Measurements from ENCODE around the gene CFAP141. TPM values are rescaled to one million over a fixed set of nuclear protein-coding genes. Genes with fewer than 3 reads are reported as not detected.

Gene CFAP141
- total RNA-seq (not detected), polyA plus RNA-seq (not detected)

GRCh38 chr1:154206196-154206595, at the start of gene CFAP141:
CFAP141 (minus strand) TSS chr1:154206333; CDS start chr1:154206307, 26 bp downstream.
- ChIA-PET POLR2A (no interaction called here), CTCF (no interaction called here)
- H3K36me3 ChIP-seq (ENCODE audit: insufficient read depth, low read length), result peaks cover 32% of the 10 kb centered on the region
- Mint-ChIP-seq H3K9me3 (no peaks in the 10 kb centered on the region), H3K27ac (peak within 1 kb of the TSS; percentile 24 to 84 (median 66)), H3K4me1 (peaks cover 0 to 6% (median 4%) of the 10 kb centered on the region in 3 donors), H3K36me3 (peaks cover 0 to 49% (median 6%) of the 10 kb centered on the region in 3 donors), H3K27me3 (no peaks in the 10 kb centered on the region), H3K4me3 (no peak within 1 kb of the TSS)
- no peak within 1 kb of the TSS for H3K4me3 ChIP-seq (ENCODE audit: low read length)
- H3K9me3 ChIP-seq (ENCODE audit: low read length), result no peaks in the 10 kb centered on the region
- no peaks in the 10 kb centered on the region for H3K4me1 ChIP-seq (ENCODE audit: insufficient read depth, low read length)
- peak in 1 of 5 donors; percentile 11 for DNase-seq
- H3K27me3 ChIP-seq (ENCODE audit: insufficient read depth, low read length, poor library complexity, severe bottlenecking), result no peaks in the 10 kb centered on the region
- no peak within 1 kb of the TSS for H3K27ac ChIP-seq (ENCODE audit: low read depth, low read length)

- Histone ChIP-seq H3K27ac (ENCODE audit: low read depth, low read length) (no peak overlapping the region), H3K9me3 (ENCODE audit: low read length) (no peaks in the 10 kb centered on the region), H3K36me3 (ENCODE audit: insufficient read depth, low read length) (peaks cover 78% of the 10 kb centered on the region), H3K4me1 (ENCODE audit: insufficient read depth, low read length) (no peaks in the 10 kb centered on the region), H3K4me3 (ENCODE audit: low read length) (no peak overlapping the region), H3K27me3 (ENCODE audit: insufficient read depth, low read length, poor library complexity, severe bottlenecking) (no peaks in the 10 kb centered on the region)
- POLR2A ChIA-PET, result no interaction called here
- DNase-seq, result no peak
- CTCF ChIA-PET, result no interaction called here
- Mint-ChIP-seq H3K4me1 (no peaks in the 10 kb centered on the region), H3K9me3 (no peaks in the 10 kb centered on the region), H3K27ac (peak overlapping the region in 1 of 8 donors; percentile 33), H3K36me3 (peaks cover 4 to 93% (median 36%) of the 10 kb centered on the region in 3 donors), H3K4me3 (no peak overlapping the region), H3K27me3 (no peaks in the 10 kb centered on the region)
These were observed 47.5 kb upstream of the CFAP141 start for GRCh38 chr1:154253671-154254070.

DNA sequence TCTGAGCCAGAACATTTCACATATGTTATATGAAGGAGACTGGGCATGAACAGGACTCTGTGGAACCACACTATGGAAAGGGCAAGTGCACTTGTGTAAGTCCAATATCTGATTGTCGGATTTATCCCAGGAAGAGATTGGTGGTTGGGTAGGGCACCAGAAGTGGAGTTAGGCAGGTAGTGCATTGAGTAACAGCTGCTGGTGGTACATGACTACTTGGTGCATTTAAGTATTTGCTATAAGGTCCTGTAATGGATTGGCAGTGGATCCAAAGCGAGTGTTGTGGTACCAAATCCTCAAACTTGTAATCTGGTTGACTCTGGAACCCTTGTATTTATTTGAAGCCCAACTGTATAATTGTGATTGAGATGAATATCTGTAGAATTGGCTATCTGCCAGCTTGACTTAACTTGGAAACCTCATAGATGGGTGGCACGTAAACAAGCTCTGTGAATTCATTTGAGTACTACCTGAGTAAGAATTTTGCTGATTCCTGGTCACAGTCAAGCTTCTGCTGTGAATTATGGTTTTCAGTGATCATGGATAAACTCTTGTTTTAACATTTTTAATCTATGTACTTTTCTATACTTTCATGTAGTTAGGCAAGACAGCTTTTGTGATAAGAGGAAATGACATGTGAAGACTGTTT, 35.7 kb upstream of the CFAP141 start:
- Mint-ChIP-seq H3K4me1 (peaks cover 25 to 48% (median 45%) of the 10 kb centered on the region in 3 donors), H3K36me3 (peaks cover 7 to 91% (median 28%) of the 10 kb centered on the region in 3 donors), H3K9me3 (no peaks in the 10 kb centered on the region), H3K27ac (peak overlapping the region in 7 of 8 donors; percentile 43 to 92 (median 69)), H3K27me3 (no peaks in the 10 kb centered on the region), H3K4me3 (no peak overlapping the region)
- DNase-seq, result peak in 1 of 5 donors; percentile 4
- H3K9me3 ChIP-seq (ENCODE audit: low read length), result no peaks in the 10 kb centered on the region
- H3K4me3 ChIP-seq (ENCODE audit: low read length), result no peak overlapping the region
- H3K36me3 ChIP-seq (ENCODE audit: insufficient read depth, low read length), result peaks cover 71% of the 10 kb centered on the region
- H3K4me1 ChIP-seq (ENCODE audit: insufficient read depth, low read length), result peaks cover 11% of the 10 kb centered on the region
- H3K27ac ChIP-seq (ENCODE audit: low read depth, low read length), result no peak overlapping the region
- ChIA-PET POLR2A (no interaction called here), CTCF (no interaction called here)
- H3K27me3 ChIP-seq (ENCODE audit: insufficient read depth, low read length, poor library complexity, severe bottlenecking), result no peaks in the 10 kb centered on the region

DNA sequence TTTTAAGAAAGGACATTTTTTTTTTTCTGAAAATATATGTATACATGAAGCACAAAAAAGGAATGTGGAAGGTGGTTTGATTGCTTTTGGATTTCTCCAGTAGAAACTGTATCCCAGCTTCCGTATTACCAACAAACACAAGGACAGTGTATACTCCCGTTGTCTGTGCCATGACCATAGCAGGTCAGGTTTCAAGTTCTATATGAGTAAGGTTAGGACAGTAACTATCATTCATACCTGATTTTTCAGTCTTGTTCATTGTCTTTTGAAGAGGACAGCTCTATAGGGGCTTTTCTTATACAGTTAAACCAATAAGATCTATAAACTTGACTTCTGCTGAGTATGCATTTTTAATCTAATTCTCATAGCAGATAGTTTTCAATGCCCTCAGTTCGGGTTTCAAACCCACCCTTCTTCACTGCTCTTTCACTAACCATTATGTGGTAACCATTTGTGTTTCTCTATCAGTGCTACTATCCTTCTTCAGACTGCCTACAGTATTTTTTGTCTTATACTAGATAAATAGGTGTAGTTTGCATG, 34.2 kb upstream of the CFAP141 start:
- Histone ChIP-seq H3K4me1 (ENCODE audit: insufficient read depth, low read length) (peaks cover 11% of the 10 kb centered on the region), H3K9me3 (ENCODE audit: low read length) (no peaks in the 10 kb centered on the region), H3K27ac (ENCODE audit: low read depth, low read length) (no peak overlapping the region), H3K4me3 (ENCODE audit: low read length) (no peak overlapping the region), H3K36me3 (ENCODE audit: insufficient read depth, low read length) (peaks cover 72% of the 10 kb centered on the region), H3K27me3 (ENCODE audit: insufficient read depth, low read length, poor library complexity, severe bottlenecking) (no peaks in the 10 kb centered on the region)
- no peak overlapping the region for H3K4me3 Mint-ChIP-seq
- peaks cover 7 to 92% (median 34%) of the 10 kb centered on the region in 3 donors for H3K36me3 Mint-ChIP-seq
- POLR2A ChIA-PET, result interaction anchor here (0.6 kb wide), 1 partner anchor 22 kb away, joined by 8 read pairs; no protein-coding TSS in a partner anchor
- no peaks in the 10 kb centered on the region for H3K27me3 Mint-ChIP-seq
- peak overlapping the region; percentile 2 to 87 (median 35) for H3K27ac Mint-ChIP-seq
- DNase-seq, result no peak
- CTCF ChIA-PET, result interaction anchor here (0.7 kb wide), 1 partner anchor 10 kb away, joined by 3 read pairs; no protein-coding TSS in a partner anchor
- no peaks in the 10 kb centered on the region for H3K9me3 Mint-ChIP-seq
- H3K4me1 Mint-ChIP-seq, result peaks cover 27 to 54% (median 51%) of the 10 kb centered on the region in 3 donors

DNA sequence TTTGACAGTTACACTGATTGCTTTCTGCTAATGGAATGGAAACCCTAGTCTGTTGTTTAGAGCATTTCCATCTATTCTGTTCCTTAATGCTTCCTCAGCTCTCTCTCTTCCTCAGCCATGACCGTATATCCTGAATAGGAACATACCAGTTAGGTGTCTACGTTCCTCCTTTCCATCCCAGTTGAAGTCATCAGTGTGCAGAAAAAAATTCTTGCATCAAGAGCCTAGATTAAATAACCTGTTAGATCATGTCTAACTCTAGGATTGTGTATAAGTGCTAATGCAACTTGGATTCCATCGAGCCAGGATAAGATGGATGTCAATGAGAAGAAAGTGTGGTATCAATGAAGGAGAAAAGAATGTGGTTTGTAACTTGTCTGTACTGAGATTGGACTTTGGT, 33.4 kb upstream of the CFAP141 start:
- no peak overlapping the region for H3K27ac ChIP-seq (ENCODE audit: low read depth, low read length)
- no peak for DNase-seq
- H3K36me3 Mint-ChIP-seq, result peaks cover 7 to 91% (median 35%) of the 10 kb centered on the region in 3 donors
- peaks cover 72% of the 10 kb centered on the region for H3K36me3 ChIP-seq (ENCODE audit: insufficient read depth, low read length)
- no peaks in the 10 kb centered on the region for H3K9me3 ChIP-seq (ENCODE audit: low read length)
- ChIA-PET POLR2A (no interaction called here), CTCF (no interaction called here)
- H3K4me1 ChIP-seq (ENCODE audit: insufficient read depth, low read length), result peaks cover 11% of the 10 kb centered on the region
- H3K27me3 Mint-ChIP-seq, result no peaks in the 10 kb centered on the region
- no peak overlapping the region for H3K4me3 Mint-ChIP-seq
- H3K4me1 Mint-ChIP-seq, result peaks cover 29 to 54% (median 51%) of the 10 kb centered on the region in 3 donors
- no peak overlapping the region for H3K4me3 ChIP-seq (ENCODE audit: low read length)
- no peaks in the 10 kb centered on the region for H3K27me3 ChIP-seq (ENCODE audit: insufficient read depth, low read length, poor library complexity, severe bottlenecking)
- no peaks in the 10 kb centered on the region for H3K9me3 Mint-ChIP-seq
- peak overlapping the region in 6 of 8 donors; percentile 3 to 64 (median 52) for H3K27ac Mint-ChIP-seq

DNA sequence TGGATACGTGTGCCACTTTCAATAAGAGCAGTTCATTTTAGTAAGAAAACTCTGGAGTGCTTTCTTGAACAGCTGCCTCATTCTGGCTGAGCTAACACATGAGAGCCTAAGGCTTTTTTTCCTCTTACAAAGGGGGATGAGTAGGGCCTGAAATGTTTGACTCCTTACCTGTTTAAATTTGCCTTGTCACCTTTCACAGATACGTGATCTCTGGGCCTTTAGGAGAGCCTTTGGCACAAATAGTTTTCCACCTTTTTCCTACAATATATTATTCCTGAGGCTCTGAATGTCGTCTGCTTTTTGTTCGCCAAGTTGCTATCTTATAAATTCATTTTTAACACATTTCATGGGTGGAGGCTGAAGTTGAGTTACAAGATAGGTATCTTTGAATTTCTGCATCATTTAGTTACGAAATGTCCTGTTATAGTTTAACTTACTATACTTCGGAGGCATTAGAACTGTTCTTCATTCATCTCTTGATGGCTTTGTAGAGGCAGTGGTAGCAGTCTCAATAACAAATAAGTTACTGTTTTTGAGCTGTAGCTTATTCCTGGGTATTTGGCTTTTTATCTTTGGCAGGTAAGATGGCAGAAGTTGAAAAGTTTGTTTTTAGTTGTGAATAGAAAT, 31.9 kb upstream of the CFAP141 start:
- H3K36me3 ChIP-seq (ENCODE audit: insufficient read depth, low read length), result peaks cover 58% of the 10 kb centered on the region
- no peaks in the 10 kb centered on the region for H3K27me3 ChIP-seq (ENCODE audit: insufficient read depth, low read length, poor library complexity, severe bottlenecking)
- no peak for DNase-seq
- H3K9me3 ChIP-seq (ENCODE audit: low read length), result no peaks in the 10 kb centered on the region
- H3K4me3 Mint-ChIP-seq, result no peak overlapping the region
- H3K4me1 Mint-ChIP-seq, result peaks cover 29 to 54% (median 51%) of the 10 kb centered on the region in 3 donors
- H3K4me3 ChIP-seq (ENCODE audit: low read length), result no peak overlapping the region
- no peaks in the 10 kb centered on the region for H3K27me3 Mint-ChIP-seq
- POLR2A ChIA-PET, result no interaction called here
- CTCF ChIA-PET, result no interaction called here
- peaks cover 3 to 89% (median 37%) of the 10 kb centered on the region in 3 donors for H3K36me3 Mint-ChIP-seq
- H3K27ac ChIP-seq (ENCODE audit: low read depth, low read length), result no peak overlapping the region
- H3K4me1 ChIP-seq (ENCODE audit: insufficient read depth, low read length), result peaks cover 11% of the 10 kb centered on the region
- H3K27ac Mint-ChIP-seq, result peak overlapping the region in 2 of 8 donors; percentile 48 to 74
- no peaks in the 10 kb centered on the region for H3K9me3 Mint-ChIP-seq

- H3K36me3 ChIP-seq (ENCODE audit: insufficient read depth, low read length), result peaks cover 53% of the 10 kb centered on the region
- H3K27ac ChIP-seq (ENCODE audit: low read depth, low read length), result no peak overlapping the region
- no peaks in the 10 kb centered on the region for H3K27me3 ChIP-seq (ENCODE audit: insufficient read depth, low read length, poor library complexity, severe bottlenecking)
- Mint-ChIP-seq H3K36me3 (peaks cover 3 to 87% (median 37%) of the 10 kb centered on the region in 3 donors), H3K4me1 (peaks cover 29 to 53% (median 47%) of the 10 kb centered on the region in 3 donors), H3K27me3 (no peaks in the 10 kb centered on the region), H3K9me3 (no peaks in the 10 kb centered on the region), H3K27ac (no peak overlapping the region), H3K4me3 (no peak overlapping the region)
- ChIA-PET POLR2A (no interaction called here), CTCF (no interaction called here)
- no peak overlapping the region for H3K4me3 ChIP-seq (ENCODE audit: low read length)
- DNase-seq, result no peak
- H3K4me1 ChIP-seq (ENCODE audit: insufficient read depth, low read length), result peaks cover 11% of the 10 kb centered on the region
- H3K9me3 ChIP-seq (ENCODE audit: low read length), result no peaks in the 10 kb centered on the region
These were observed 31.3 kb upstream of the CFAP141 start for GRCh38 chr1:154237435-154237834.

DNA sequence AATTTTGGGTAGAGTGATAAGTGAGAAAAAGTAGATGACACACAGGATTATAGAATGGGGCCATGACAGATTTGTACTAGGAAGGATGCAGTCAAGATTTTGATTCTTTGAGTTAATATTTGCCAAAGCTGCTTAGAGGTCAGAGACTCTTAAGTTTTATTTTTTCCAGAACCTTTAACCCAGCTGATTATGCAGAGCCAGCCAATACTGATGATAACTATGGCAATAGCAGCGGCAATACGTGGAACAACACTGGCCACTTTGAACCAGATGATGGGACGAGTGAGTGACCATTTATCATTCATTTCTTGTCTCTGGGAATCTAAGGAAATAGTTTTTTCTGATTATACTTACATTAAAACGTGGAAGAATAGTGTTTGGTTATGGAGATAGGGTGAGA, 30.7 kb upstream of the CFAP141 start:
- Histone ChIP-seq H3K36me3 (ENCODE audit: insufficient read depth, low read length) (peaks cover 50% of the 10 kb centered on the region), H3K27ac (ENCODE audit: low read depth, low read length) (no peak overlapping the region), H3K4me1 (ENCODE audit: insufficient read depth, low read length) (peaks cover 6% of the 10 kb centered on the region), H3K9me3 (ENCODE audit: low read length) (no peaks in the 10 kb centered on the region), H3K27me3 (ENCODE audit: insufficient read depth, low read length, poor library complexity, severe bottlenecking) (no peaks in the 10 kb centered on the region), H3K4me3 (ENCODE audit: low read length) (no peak overlapping the region)
- Mint-ChIP-seq H3K9me3 (no peaks in the 10 kb centered on the region), H3K4me1 (peaks cover 24 to 47% (median 41%) of the 10 kb centered on the region in 3 donors), H3K27me3 (no peaks in the 10 kb centered on the region), H3K4me3 (no peak overlapping the region), H3K36me3 (peaks cover 3 to 87% (median 34%) of the 10 kb centered on the region in 3 donors), H3K27ac (peak overlapping the region in 2 of 8 donors; percentile 42 to 64)
- DNase-seq, result no peak
- POLR2A ChIA-PET, result no interaction called here
- CTCF ChIA-PET, result no interaction called here
